ENCODE measurements around the gene NHEJ1. TPM values are rescaled to one million over a fixed set of nuclear protein-coding genes. Genes with fewer than 3 reads are reported as not detected.

The NHEJ1 gene
- total RNA-seq, 2 donors from 2014 or later: 15.2 to 16.9 TPM

- no peaks in the 10 kb centered on the region for H3K4me1 ChIP-seq (replicated peaks)
- no peaks in the 10 kb centered on the region for H3K9me3 ChIP-seq
- 43% methylated on average over 3 of the region's 3 CpGs for WGBS
- intact Hi-C loops (cut with DNase I): no loop called here
- H3K4me3 ChIP-seq: no peak overlapping the region
- DNase-seq (ENCODE audit: low spot score): no peak
- H3K27me3 ChIP-seq (replicated peaks; ENCODE audit: insufficient read depth): no peaks in the 10 kb centered on the region
- peak overlapping the region in 1 of 2 donors; percentile 79 for H3K27ac ChIP-seq
- no peaks in the 10 kb centered on the region for H3K36me3 ChIP-seq
- no peak for TF ChIP-seq CTCF (IDR thresholded peaks at IDR 0.05)
- TF ChIP-seq POLR2AphosphoS5 (IDR thresholded peaks at IDR 0.05): no peak
- no peak for TF ChIP-seq POLR2A (IDR thresholded peaks at IDR 0.05)
These were observed 29.3 kb downstream of the NHEJ1 start for GRCh38 chr2:219131327-219131726.

- peak; percentile 36 for DNase-seq (ENCODE audit: low spot score)
- intact Hi-C loops (cut with DNase I): no loop called here
- Histone ChIP-seq H3K9me3 (no peaks in the 10 kb centered on the region), H3K4me3 (no peak overlapping the region), H3K36me3 (no peaks in the 10 kb centered on the region), H3K27me3 (replicated peaks; ENCODE audit: insufficient read depth) (no peaks in the 10 kb centered on the region), H3K4me1 (replicated peaks) (peaks cover 13% of the 10 kb centered on the region), H3K27ac (peak overlapping the region; percentile 65 to 79)
- 58% methylated on average over 16 of the region's 16 CpGs for WGBS
- TF ChIP-seq POLR2A (IDR thresholded peaks at IDR 0.05) (no peak), CTCF (IDR thresholded peaks at IDR 0.05) (no peak), POLR2AphosphoS5 (IDR thresholded peaks at IDR 0.05) (peak; percentile 34)
These were observed 31.0 kb downstream of the NHEJ1 start for GRCh38 chr2:219129589-219129988.

GRCh38 chr2:219128396-219128795, 32.2 kb downstream of the NHEJ1 start:
- Histone ChIP-seq H3K27me3 (replicated peaks; ENCODE audit: insufficient read depth) (no peaks in the 10 kb centered on the region), H3K4me1 (replicated peaks) (peaks cover 20% of the 10 kb centered on the region), H3K36me3 (no peaks in the 10 kb centered on the region), H3K4me3 (no peak overlapping the region), H3K27ac (peak overlapping the region in 1 of 2 donors; percentile 79), H3K9me3 (no peaks in the 10 kb centered on the region)
- intact Hi-C loops (cut with DNase I): no loop called here
- WGBS: 91% methylated on average over 7 of the region's 7 CpGs
- TF ChIP-seq CTCF (IDR thresholded peaks at IDR 0.05): no peak
- TF ChIP-seq POLR2AphosphoS5 (IDR thresholded peaks at IDR 0.05): no peak
- no peak for TF ChIP-seq POLR2A (IDR thresholded peaks at IDR 0.05)
- no peak for DNase-seq (ENCODE audit: low spot score)

GRCh38 chr2:219127037-219127635, 33.5 kb downstream of the NHEJ1 start:
- no peaks in the 10 kb centered on the region for H3K36me3 ChIP-seq
- H3K27ac ChIP-seq: peak overlapping the region; percentile 73 to 79
- intact Hi-C loops (cut with DNase I): no loop called here
- TF ChIP-seq POLR2AphosphoS5 (IDR thresholded peaks at IDR 0.05) (no peak), POLR2A (IDR thresholded peaks at IDR 0.05) (no peak), CTCF (IDR thresholded peaks at IDR 0.05) (no peak)
- H3K4me1 ChIP-seq (replicated peaks): peaks cover 28% of the 10 kb centered on the region
- H3K4me3 ChIP-seq: no peak overlapping the region
- no peak for DNase-seq (ENCODE audit: low spot score)
- H3K9me3 ChIP-seq: no peaks in the 10 kb centered on the region
- H3K27me3 ChIP-seq (replicated peaks; ENCODE audit: insufficient read depth): no peaks in the 10 kb centered on the region
- WGBS: 62% methylated on average over 2 of the region's 2 CpGs

GRCh38 chr2:219126555-219126954, 34.1 kb downstream of the NHEJ1 start:
- intact Hi-C loops (cut with DNase I): no loop called here
- Histone ChIP-seq H3K4me3 (no peak overlapping the region), H3K4me1 (replicated peaks) (peaks cover 28% of the 10 kb centered on the region), H3K27me3 (replicated peaks; ENCODE audit: insufficient read depth) (no peaks in the 10 kb centered on the region), H3K27ac (peak overlapping the region; percentile 73 to 79), H3K36me3 (no peaks in the 10 kb centered on the region), H3K9me3 (no peaks in the 10 kb centered on the region)
- 54% methylated on average over 3 of the region's 3 CpGs for WGBS
- TF ChIP-seq CTCF (IDR thresholded peaks at IDR 0.05): no peak
- peak; percentile 84 for TF ChIP-seq POLR2AphosphoS5 (IDR thresholded peaks at IDR 0.05)
- TF ChIP-seq POLR2A (IDR thresholded peaks at IDR 0.05): no peak
- peak; percentile 55 for DNase-seq (ENCODE audit: low spot score)
